Retina (tissue), 1 donor: ENCODE measurements around the gene PFN2.
"Not testable (repeated sequence)": the region's sequence is repeated elsewhere in the genome, so short reads cannot be mapped to it uniquely, and the experiment has no call there.

Source experiments
- DNase-seq: peaks from one replicate; pipeline ENCODE4 v3.0.0-alpha.2; 2016

Gene PFN2

GRCh38 chr3:149967086-149967685 is 3.5 kb downstream of the PFN2 start:
- DNase-seq: peak; percentile 45

GRCh38 chr3:149965278-149965677 is 5.4 kb downstream of the PFN2 start:
- DNase-seq: no peak

- DNase-seq: no peak
Measured at GRCh38 chr3:149964291-149964690, 6.4 kb downstream of the PFN2 start.

GRCh38 chr3:149963485-149963884 is 7.2 kb downstream of the PFN2 start:
- DNase-seq: no peak

- DNase-seq: no peak
Measured at GRCh38 chr3:149959443-149959842, 11.3 kb downstream of the PFN2 start.

- no peak for DNase-seq
Measured at GRCh38 chr3:149958171-149958796, 12.4 kb downstream of the PFN2 start.

GRCh38 chr3:149957361-149958125 is 13.2 kb downstream of the PFN2 start:
- no peak for DNase-seq

- DNase-seq: no peak
Measured at GRCh38 chr3:149955449-149955848, 15.2 kb downstream of the PFN2 start.

- DNase-seq: no peak
Measured at GRCh38 chr3:149954812-149955211, 15.9 kb downstream of the PFN2 start.

- no peak for DNase-seq
Measured at GRCh38 chr3:149949181-149949580, 21.5 kb downstream of the PFN2 start.

- no peak for DNase-seq
Measured at GRCh38 chr3:149947231-149947630, 23.5 kb downstream of the PFN2 start.

GRCh38 chr3:149943966-149944365 is 26.7 kb downstream of the PFN2 start:
- not testable (repeated sequence) for DNase-seq

GRCh38 chr3:149942409-149942808 is 28.3 kb downstream of the PFN2 start:
- no peak for DNase-seq

- DNase-seq: no peak
Measured at GRCh38 chr3:149941946-149942345, 28.7 kb downstream of the PFN2 start.

GRCh38 chr3:149941186-149941585 is 29.5 kb downstream of the PFN2 start:
- DNase-seq: no peak

GRCh38 chr3:149938392-149939055 is 32.2 kb downstream of the PFN2 start:
- DNase-seq: not testable (repeated sequence)

- DNase-seq: no peak
Measured at GRCh38 chr3:149936812-149937230, 33.9 kb downstream of the PFN2 start.

GRCh38 chr3:149934524-149934923 is 36.2 kb downstream of the PFN2 start:
- no peak for DNase-seq

- no peak for DNase-seq
Measured at GRCh38 chr3:149933858-149934257, 36.8 kb downstream of the PFN2 start.

GRCh38 chr3:149933008-149933407 is 37.7 kb downstream of the PFN2 start:
- DNase-seq: no peak

- DNase-seq: no peak
Measured at GRCh38 chr3:149920119-149920518, 50.6 kb downstream of the PFN2 start.

GRCh38 chr3:149919509-149919908 is 51.2 kb downstream of the PFN2 start:
- DNase-seq: no peak

- no peak for DNase-seq
Measured at GRCh38 chr3:149917124-149917667, 53.5 kb downstream of the PFN2 start.
